ENCODE results near the gene FKBP5. TPM values are rescaled to one million over a fixed set of nuclear protein-coding genes. Genes with fewer than 3 reads are reported as not detected.

Gene FKBP5
- total and polyA plus RNA-seq, 2 donors (not counting 3 experiments of a cell fraction or from before 2014, with no cell fraction given): 16.7 to 56.8 TPM

DNA sequence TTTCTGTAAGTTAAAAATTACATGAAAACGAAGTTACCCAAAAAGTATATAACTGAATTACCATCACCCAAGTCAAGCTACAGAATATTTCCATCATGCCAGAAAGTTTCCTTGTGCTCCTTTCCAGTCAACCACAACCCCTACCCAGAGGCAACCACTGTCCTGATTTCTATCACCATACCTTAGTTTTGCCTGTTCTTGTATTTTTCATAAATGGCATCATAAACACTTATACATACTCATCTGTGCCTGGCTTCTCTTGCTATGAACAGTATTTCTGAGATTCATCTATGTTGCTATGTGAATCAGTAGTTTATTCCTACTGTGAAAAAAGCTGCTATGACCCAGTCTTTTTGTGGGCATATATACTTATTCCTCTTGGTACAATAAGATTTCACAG is 7.4 kb downstream of the FKBP5 start:
- Histone ChIP-seq H3K4me3 (replicated peaks in 1 of 3; ENCODE audit: insufficient read depth in 1 of 3, low read depth in 1 of 3, low read length in 3 of 3) (no peak overlapping the region), H3K4me2 (ENCODE audit: insufficient read depth, low read length) (no peak overlapping the region), H3K27me3 (ENCODE audit: control insufficient read depth in 2 of 2, insufficient read depth in 2 of 2, low read length in 2 of 2) (no peaks in the 10 kb centered on the region), H3K9me1 (replicated peaks; ENCODE audit: control insufficient read depth, extremely low read depth, insufficient read depth, low read length) (peaks cover 2% of the 10 kb centered on the region), H3K9me3 (replicated peaks; ENCODE audit: control insufficient read depth, insufficient read depth, low read length) (no peaks in the 10 kb centered on the region), H3K36me3 (ENCODE audit: control insufficient read depth in 2 of 2, extremely low read depth in 1 of 2, insufficient read depth in 2 of 2, low read length in 2 of 2) (peaks cover 0 to 4% of the 10 kb centered on the region in 2 experiments), H3K4me1 (ENCODE audit: control insufficient read depth, extremely low read depth, insufficient read depth, low read length) (peaks cover 22% of the 10 kb centered on the region), H2AFZ (ENCODE audit: low read depth, low read length) (no peak overlapping the region), H3K9ac (replicated peaks; ENCODE audit: extremely low read depth, insufficient read depth, low read length) (no peak overlapping the region), H3K79me2 (ENCODE audit: control insufficient read depth, insufficient read depth, low read length) (peaks cover 84% of the 10 kb centered on the region), H4K20me1 (replicated peaks; ENCODE audit: control insufficient read depth, extremely low read depth, insufficient read depth, low read length) (no peaks in the 10 kb centered on the region), H3K27ac (ENCODE audit: insufficient read depth, low read depth, low read length) (no peak overlapping the region)
- TF ChIP-seq GATA2 (IDR thresholded peaks at IDR 0.05; ENCODE audit: insufficient read depth, insufficient read length, low read depth, low read length) (no peak), POLR2A (IDR thresholded peaks at IDR 0.05; ENCODE audit: low read depth, low read length) (no peak), JUN (IDR thresholded peaks at IDR 0.05; ENCODE audit: borderline replicate concordance, insufficient read depth, insufficient read length, low read depth) (no peak), EZH2 (IDR thresholded peaks at IDR 0.05; ENCODE audit: borderline replicate concordance, low read depth, low read length, severe bottlenecking) (no peak), FOS (IDR thresholded peaks at IDR 0.05; ENCODE audit: borderline replicate concordance, insufficient read depth, low read length) (no peak), POLR2AphosphoS5 (IDR thresholded peaks at IDR 0.05; ENCODE audit: insufficient read depth, low read depth, low read length) (no peak), MYC (IDR thresholded peaks at IDR 0.05; ENCODE audit: low read depth, low read length) (no peak)
- TF ChIP-seq, protein P1, sequence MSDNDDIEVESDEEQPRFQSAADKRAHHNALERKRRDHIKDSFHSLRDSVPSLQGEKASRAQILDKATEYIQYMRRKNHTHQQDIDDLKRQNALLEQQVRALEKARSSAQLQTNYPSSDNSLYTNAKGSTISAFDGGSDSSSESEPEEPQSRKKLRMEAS (IDR thresholded peaks at IDR 0.05; ENCODE audit: insufficient read depth, insufficient read length): no peak
- TF ChIP-seq, protein P2, sequence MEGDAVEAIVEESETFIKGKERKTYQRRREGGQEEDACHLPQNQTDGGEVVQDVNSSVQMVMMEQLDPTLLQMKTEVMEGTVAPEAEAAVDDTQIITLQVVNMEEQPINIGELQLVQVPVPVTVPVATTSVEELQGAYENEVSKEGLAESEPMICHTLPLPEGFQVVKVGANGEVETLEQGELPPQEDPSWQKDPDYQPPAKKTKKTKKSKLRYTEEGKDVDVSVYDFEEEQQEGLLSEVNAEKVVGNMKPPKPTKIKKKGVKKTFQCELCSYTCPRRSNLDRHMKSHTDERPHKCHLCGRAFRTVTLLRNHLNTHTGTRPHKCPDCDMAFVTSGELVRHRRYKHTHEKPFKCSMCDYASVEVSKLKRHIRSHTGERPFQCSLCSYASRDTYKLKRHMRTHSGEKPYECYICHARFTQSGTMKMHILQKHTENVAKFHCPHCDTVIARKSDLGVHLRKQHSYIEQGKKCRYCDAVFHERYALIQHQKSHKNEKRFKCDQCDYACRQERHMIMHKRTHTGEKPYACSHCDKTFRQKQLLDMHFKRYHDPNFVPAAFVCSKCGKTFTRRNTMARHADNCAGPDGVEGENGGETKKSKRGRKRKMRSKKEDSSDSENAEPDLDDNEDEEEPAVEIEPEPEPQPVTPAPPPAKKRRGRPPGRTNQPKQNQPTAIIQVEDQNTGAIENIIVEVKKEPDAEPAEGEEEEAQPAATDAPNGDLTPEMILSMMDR (IDR thresholded peaks at IDR 0.05; ENCODE audit: extremely low read depth in 1 of 2, insufficient read depth in 1 of 2, low read depth in 1 of 2, low read length in 2 of 2): no peak
- dilution Hi-C loops (cut with MboI; ENCODE audit: extremely low pct_ligation_motif_present, low sequenced_read_pairs) (no loop called here), intact Hi-C loops (cut with micrococcal nuclease) (loop anchor here (5.0 kb wide), 1 partner anchor 54 kb away; no protein-coding TSS in a partner anchor)
- POLR2A ChIA-PET: no interaction called here
- DNase-seq (ENCODE audit: low read depth, low spot score) (no peak), FAIRE-seq (no peak)
- no TSS peak for BruUV-seq (replicated peaks)
- CTCF ChIA-PET: interaction anchor here (0.9 to 5.5 kb wide), 6 partner anchors 12 to 158 kb away, joined by 3 to 31 read pairs (median 12); partner anchors contain the start of gene ARMC12
